Measurements from ENCODE around the gene LCNL1. TPM values are rescaled to one million over a fixed set of nuclear protein-coding genes. Genes with fewer than 3 reads are reported as not detected.
"Not testable (repeated sequence)": the region's sequence is repeated elsewhere in the genome, so short reads cannot be mapped to it uniquely, and the experiment has no call there.

The LCNL1 gene
- total RNA-seq, 1 donor from 2014 or later, result not detected

GRCh38 chr9:137001857-137002645, 19.3 kb downstream of the LCNL1 start:
- DNase-seq (ENCODE audit: low read depth), result no peak
- no peak for TF ChIP-seq CTCF (conservative IDR thresholded peaks at IDR 0.05; ENCODE audit: low read depth, low read length)
- H3K4me3 ChIP-seq (ENCODE audit: low read depth, low read length), result no peak overlapping the region

- DNase-seq (ENCODE audit: low read depth), result no peak
- no peak overlapping the region for H3K4me3 ChIP-seq (ENCODE audit: low read depth, low read length)
- no peak for TF ChIP-seq CTCF (conservative IDR thresholded peaks at IDR 0.05; ENCODE audit: low read depth, low read length)
These were observed 19.9 kb downstream of the LCNL1 start for GRCh38 chr9:137002646-137003041.

GRCh38 chr9:137004285-137004684, 21.5 kb downstream of the LCNL1 start:
- TF ChIP-seq CTCF (conservative IDR thresholded peaks at IDR 0.05; ENCODE audit: low read depth, low read length), result peak; percentile 29
- DNase-seq (ENCODE audit: low read depth), result not testable (repeated sequence)

GRCh38 chr9:137006116-137007003, 23.6 kb downstream of the LCNL1 start:
- H3K4me3 ChIP-seq (ENCODE audit: low read depth, low read length), result no peak overlapping the region
- no peak for TF ChIP-seq CTCF (conservative IDR thresholded peaks at IDR 0.05; ENCODE audit: low read depth, low read length)
- no peak for DNase-seq (ENCODE audit: low read depth)

More at GRCh38 chr9:137004285-137004684, 21.5 kb downstream of the LCNL1 start:
- not testable (repeated sequence) for H3K4me3 ChIP-seq (ENCODE audit: low read depth, low read length)

- TF ChIP-seq CTCF (conservative IDR thresholded peaks at IDR 0.05; ENCODE audit: low read depth, low read length), result no peak
- no peak overlapping the region for H3K4me3 ChIP-seq (ENCODE audit: low read depth, low read length)
- DNase-seq (ENCODE audit: low read depth), result no peak
These were observed 24.5 kb downstream of the LCNL1 start for GRCh38 chr9:137007108-137007815.

GRCh38 chr9:137007816-137008270, 25.1 kb downstream of the LCNL1 start:
- H3K4me3 ChIP-seq (ENCODE audit: low read depth, low read length), result no peak overlapping the region
- no peak for DNase-seq (ENCODE audit: low read depth)
- no peak for TF ChIP-seq CTCF (conservative IDR thresholded peaks at IDR 0.05; ENCODE audit: low read depth, low read length)

Data from epithelial cell of proximal tubule (primary cell).